Activated CD4-positive, alpha-beta T cell treated with anti-CD3 and anti-CD28 coated beads for 36 hours (primary cell): ENCODE data around the gene STAT3. TPM values are rescaled to one million over a fixed set of nuclear protein-coding genes. Genes with fewer than 3 reads are reported as not detected.
A peak's percentile ranks its signal among the peaks of the same experiment; 100 is the strongest.

Experiments
- ATAC-seq: fragments of 200-7000 bp; cut with Tn5 transposase; one replicate; pipeline ENCODE4 v1.10.0; 2021; ENCODE audit warnings: mild to moderate bottlenecking, moderate library complexity
- CTCF ChIA-PET: fragments of 350-600 bp; sonication (Branson Sonifier 250); formaldehyde crosslinking; loops from one replicate; lab custom pipeline; 2021; ENCODE audit warnings: antibody characterized with exemption; lab: Charles Lee
- POLR2A ChIA-PET: fragments of 350-600 bp; sonication (Branson Sonifier 250); formaldehyde crosslinking; loops from one replicate; lab custom pipeline; 2021; ENCODE audit warnings: antibody characterized with exemption, inconsistent platforms; lab: Charles Lee
- DNase-seq: peaks from one replicate; pipeline ENCODE4 v3.0.0-alpha.2; 2020
- H3K27ac Mint-ChIP-seq: one replicate; pipeline ENCODE4 v1.8.0; 2021; ENCODE audit warnings: mixed read lengths
- H3K27me3 Mint-ChIP-seq: one replicate; pipeline ENCODE4 v1.8.0; 2021; ENCODE audit warnings: mixed read lengths
- H3K36me3 Mint-ChIP-seq: one replicate; pipeline ENCODE4 v1.8.0; 2021; ENCODE audit warnings: low read depth, mixed read lengths
- H3K4me1 Mint-ChIP-seq: one replicate; pipeline ENCODE4 v1.8.0; 2021; ENCODE audit warnings: mixed read lengths
- H3K4me3 Mint-ChIP-seq: one replicate; pipeline ENCODE4 v1.8.0; 2021; ENCODE audit warnings: mild to moderate bottlenecking, moderate library complexity, mixed read lengths
- H3K9me3 Mint-ChIP-seq: one replicate; pipeline ENCODE4 v1.8.0; 2021; ENCODE audit warnings: low read depth, mixed read lengths
- intact Hi-C, 2 experiments: fragments of 100-400 bp; cut with DNase I in 1 of 2; cut with micrococcal nuclease in 1 of 2; formaldehyde crosslinking; loops; one replicate each; pipeline versions ENCODE4 v1.14.2 to v1.15.1; 2022 to 2024; cut with DNase I, micrococcal nuclease
- total RNA-seq, 2 experiments: library from RNA; stranded (reverse); gene quantifications; one replicate each; pipeline ENCODE4 v1.2.3, GENCODE V29; 2021

Gene STAT3
- total RNA-seq, 2 experiments from 2014 or later, result 332 to 345 TPM

DNA sequence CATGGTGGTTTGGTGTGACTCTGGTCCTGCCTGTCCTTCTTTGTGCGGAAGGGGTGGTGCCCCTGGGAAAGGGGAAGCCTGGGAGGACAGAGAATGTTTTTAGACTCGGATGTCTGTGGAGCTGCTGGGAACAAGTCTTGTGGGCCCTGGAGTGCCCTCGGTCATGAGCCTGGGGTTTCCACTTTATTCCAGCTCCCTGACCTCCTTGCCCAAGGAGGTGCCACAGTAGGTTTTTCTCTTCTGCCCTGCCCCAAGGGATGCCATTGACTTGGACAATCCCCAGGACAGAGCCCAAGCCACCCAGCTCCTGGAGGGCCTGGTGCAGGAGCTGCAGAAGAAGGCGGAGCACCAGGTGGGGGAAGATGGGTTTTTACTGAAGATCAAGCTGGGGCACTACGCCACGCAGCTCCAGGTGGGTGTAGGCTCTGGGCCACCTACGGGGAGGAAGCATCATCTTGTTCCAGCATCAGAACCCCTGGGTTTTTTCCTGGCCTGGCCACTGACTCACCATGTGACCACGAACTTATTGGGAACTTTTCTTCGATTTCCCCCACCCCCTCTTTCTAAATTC, 98.5 kb downstream of the STAT3 start:
- ChIA-PET CTCF (interaction anchor here (0.8 to 9.3 kb wide), 9 partner anchors 12 to 131 kb away, joined by 3 to 55 read pairs (median 4); partner anchors contain the start of gene STAT3), POLR2A (interaction anchor here (0.7 to 5.4 kb wide), 14 partner anchors 14 to 109 kb away, joined by 3 to 44 read pairs (median 4); partner anchors contain the start of genes KCNH4, STAT3 and STAT5B)
- H3K4me3 Mint-ChIP-seq, result peak overlapping the region; percentile 81
- peaks cover 60% of the 10 kb centered on the region for H3K4me1 Mint-ChIP-seq
- intact Hi-C loops, result loop anchor here (1.0 to 5.0 kb wide), 6 partner anchors 18 to 318 kb away; partner anchors contain the start of genes DHX58 (in 1 of the 2), DNAJC7 (in 1 of the 2), RETREG3 (in 1 of the 2) and TUBG1 (in 1 of the 2)
- peak overlapping the region; percentile 96 for H3K27ac Mint-ChIP-seq
- DNase-seq (peak; percentile 80), ATAC-seq (peak; percentile 31)
- no peaks in the 10 kb centered on the region for H3K9me3 Mint-ChIP-seq
- no peaks in the 10 kb centered on the region for H3K27me3 Mint-ChIP-seq
- peaks cover 66% of the 10 kb centered on the region for H3K36me3 Mint-ChIP-seq

DNA sequence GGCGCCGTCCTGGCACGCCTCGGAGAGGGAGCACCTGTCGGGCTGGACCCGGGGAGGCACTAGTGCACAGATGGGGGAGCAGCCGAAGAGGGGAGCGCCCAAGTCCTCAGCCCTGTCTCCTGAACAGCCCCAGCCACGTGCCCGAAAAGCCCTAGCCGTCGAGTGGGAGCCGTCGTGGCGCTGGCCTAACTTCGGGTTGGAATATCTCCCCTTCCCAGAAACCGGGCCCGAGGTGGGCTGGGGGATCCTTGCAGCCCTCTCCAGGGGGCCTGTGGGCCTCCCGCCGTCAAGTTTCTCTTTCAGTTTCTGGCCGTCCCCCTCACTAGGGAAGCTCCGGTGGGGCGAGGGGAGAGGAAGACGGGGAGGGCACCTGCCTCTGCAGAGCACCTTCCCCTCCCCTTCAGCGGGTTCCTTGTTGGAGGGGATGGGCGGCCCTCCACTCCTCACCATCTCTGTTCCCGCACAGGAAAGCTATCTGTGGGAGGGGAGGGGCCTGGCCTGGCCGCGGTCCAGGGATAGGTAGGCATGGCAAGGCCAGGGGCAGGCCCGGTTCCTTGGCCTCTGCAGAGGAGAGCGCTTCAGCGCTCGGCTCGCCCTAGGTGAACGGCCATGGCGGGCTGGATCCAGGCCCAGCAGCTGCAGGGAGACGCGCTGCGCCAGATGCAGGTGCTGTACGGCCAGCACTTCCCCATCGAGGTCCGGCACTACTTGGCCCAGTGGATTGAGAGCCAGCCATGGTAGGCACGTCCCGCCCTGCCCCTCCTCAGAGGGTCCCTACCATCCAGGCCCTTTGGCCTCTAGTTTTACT, 99.2 kb downstream of the STAT3 start:
- Mint-ChIP-seq H3K36me3 (peaks cover 61% of the 10 kb centered on the region), H3K27me3 (no peaks in the 10 kb centered on the region), H3K9me3 (no peaks in the 10 kb centered on the region), H3K4me3 (peak overlapping the region; percentile 81), H3K27ac (peak overlapping the region; percentile 96), H3K4me1 (peaks cover 61% of the 10 kb centered on the region)
- DNase-seq (peak; percentile 72), ATAC-seq (peak; percentile 33)
- CTCF ChIA-PET, result interaction anchor here (0.7 to 9.3 kb wide), 8 partner anchors 11 to 107 kb away, joined by 3 to 55 read pairs (median 4); partner anchors contain the start of genes GHDC and STAT3
- POLR2A ChIA-PET, result interaction anchor here (0.8 to 5.4 kb wide), 13 partner anchors 14 to 109 kb away, joined by 3 to 44 read pairs (median 5); partner anchors contain the start of genes KCNH4, STAT3 and STAT5B
- intact Hi-C loops, result loop anchor here (1.0 to 5.0 kb wide), 10 partner anchors 13 to 318 kb away; partner anchors contain the start of genes DHX58 (in 1 of the 2), DNAJC7 (in 1 of the 2), RETREG3 (in 1 of the 2) and STAT3 (in 1 of the 2)

DNA sequence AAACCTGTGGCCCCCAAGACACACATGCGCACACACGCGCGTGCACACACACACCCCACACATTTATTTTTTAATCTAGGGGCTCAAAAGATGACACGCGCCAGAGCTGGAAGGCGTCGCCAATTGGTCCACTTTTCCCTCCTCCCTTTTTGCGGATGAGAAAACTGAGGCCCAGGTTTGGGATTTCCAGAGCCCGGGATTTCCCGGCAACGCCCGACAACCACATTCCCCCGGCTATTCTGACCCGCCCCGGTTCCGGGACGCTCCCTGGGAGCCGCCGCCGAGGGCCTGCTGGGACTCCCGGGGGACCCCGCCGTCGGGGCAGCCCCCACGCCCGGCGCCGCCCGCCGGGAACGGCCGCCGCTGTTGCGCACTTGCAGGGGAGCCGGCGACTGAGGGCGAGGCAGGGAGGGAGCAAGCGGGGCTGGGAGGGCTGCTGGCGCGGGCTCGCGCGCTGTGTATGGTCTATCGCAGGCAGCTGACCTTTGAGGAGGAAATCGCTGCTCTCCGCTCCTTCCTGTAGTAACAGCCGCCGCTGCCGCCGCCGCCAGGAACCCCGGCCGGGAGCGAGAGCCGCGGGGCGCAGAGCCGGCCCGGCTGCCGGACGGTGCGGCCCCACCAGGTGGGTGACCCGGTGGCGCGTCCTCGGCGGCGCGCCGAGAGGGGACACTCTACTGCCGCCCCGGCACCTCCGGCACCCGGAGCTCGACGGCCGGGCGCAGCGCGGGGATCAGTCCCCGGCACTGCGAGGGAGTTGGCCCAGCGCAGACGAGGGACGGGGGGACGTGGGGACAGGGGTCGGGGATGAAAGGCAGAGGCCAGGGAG, 100.1 kb downstream of the STAT3 start, which contains the start of gene STAT5A:
TSS of gene STAT5A (plus strand) at position 522 of the 826 bp plus-strand sequence. CDS start 914 bp downstream, outside the sequence.
- Mint-ChIP-seq H3K27me3 (no peaks in the 10 kb centered on the region), H3K36me3 (peaks cover 55% of the 10 kb centered on the region), H3K9me3 (no peaks in the 10 kb centered on the region), H3K27ac (peak within 1 kb of the TSS; percentile 96), H3K4me1 (peaks cover 63% of the 10 kb centered on the region), H3K4me3 (peak within 1 kb of the TSS; percentile 81)
- peak; percentile 90 for DNase-seq
- ChIA-PET CTCF (interaction anchor here (0.5 to 9.3 kb wide), 6 partner anchors 24 to 143 kb away, joined by 3 to 55 read pairs (median 4); partner anchors contain the start of gene GHDC), POLR2A (interaction anchor here (0.6 to 5.4 kb wide), 9 partner anchors 13 to 209 kb away, joined by 3 to 44 read pairs (median 6); partner anchors contain the start of gene STAT5B)
- ATAC-seq, result peak; percentile 65
- intact Hi-C loops, result loop anchor here (1.0 to 5.0 kb wide), 11 partner anchors 11 to 319 kb away; partner anchors contain the start of genes DHX58 (in 1 of the 2), DNAJC7 (in 1 of the 2), RETREG3 (in 1 of the 2) and STAT3 (in 1 of the 2)

DNA sequence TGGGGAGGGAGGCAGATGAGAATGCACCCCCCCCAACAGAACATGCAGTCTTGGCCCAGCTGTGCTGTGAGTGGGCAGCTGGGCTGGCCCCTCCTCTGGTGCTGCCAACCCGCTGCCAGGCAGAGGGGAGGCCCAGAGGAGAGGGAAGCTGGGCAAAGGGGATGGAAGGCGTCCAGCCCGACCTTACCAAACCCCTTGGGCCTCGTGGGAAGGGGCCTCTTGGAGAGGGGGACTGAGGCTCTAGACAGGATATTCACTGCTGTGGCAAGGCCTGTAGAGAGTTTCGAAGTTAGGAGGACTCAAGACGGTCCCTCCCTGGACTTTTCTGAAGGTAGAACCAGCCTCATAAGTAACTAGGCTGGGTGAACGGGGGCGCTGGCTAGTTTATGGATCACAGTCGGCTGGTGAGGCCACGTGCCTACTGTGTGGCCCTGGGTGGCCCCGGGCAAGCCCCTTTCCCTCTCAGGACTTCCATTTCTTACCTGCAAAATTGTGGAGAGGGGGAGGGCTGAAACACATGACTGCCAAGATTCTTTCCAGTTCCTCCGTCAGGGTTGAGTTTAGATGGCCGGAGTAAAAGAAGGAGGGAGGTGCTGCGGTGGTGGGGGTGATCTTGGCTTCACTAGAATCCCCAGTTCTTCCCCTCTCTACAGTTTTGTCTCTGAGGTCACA, 100.8 kb downstream of the STAT3 start:
- ChIA-PET POLR2A (interaction anchor here (0.8 to 5.4 kb wide), 8 partner anchors 10 to 101 kb away, joined by 3 to 44 read pairs (median 7); partner anchors contain the start of genes GHDC and STAT5B), CTCF (interaction anchor here (0.5 to 9.3 kb wide), 6 partner anchors 10 to 144 kb away, joined by 3 to 55 read pairs (median 4); no protein-coding TSS in a partner anchor)
- Mint-ChIP-seq H3K27me3 (no peaks in the 10 kb centered on the region), H3K4me3 (peak overlapping the region; percentile 81), H3K36me3 (peaks cover 52% of the 10 kb centered on the region), H3K9me3 (no peaks in the 10 kb centered on the region), H3K4me1 (peaks cover 66% of the 10 kb centered on the region), H3K27ac (peak overlapping the region; percentile 92)
- ATAC-seq, result peak; percentile 37
- peak; percentile 74 for DNase-seq
- intact Hi-C loops, result loop anchor here (1.0 to 5.0 kb wide), 6 partner anchors 10 to 320 kb away; partner anchors contain the start of genes DHX58 (in 1 of the 2), DNAJC7 (in 1 of the 2), RETREG3 (in 1 of the 2) and TUBG1 (in 1 of the 2)

DNA sequence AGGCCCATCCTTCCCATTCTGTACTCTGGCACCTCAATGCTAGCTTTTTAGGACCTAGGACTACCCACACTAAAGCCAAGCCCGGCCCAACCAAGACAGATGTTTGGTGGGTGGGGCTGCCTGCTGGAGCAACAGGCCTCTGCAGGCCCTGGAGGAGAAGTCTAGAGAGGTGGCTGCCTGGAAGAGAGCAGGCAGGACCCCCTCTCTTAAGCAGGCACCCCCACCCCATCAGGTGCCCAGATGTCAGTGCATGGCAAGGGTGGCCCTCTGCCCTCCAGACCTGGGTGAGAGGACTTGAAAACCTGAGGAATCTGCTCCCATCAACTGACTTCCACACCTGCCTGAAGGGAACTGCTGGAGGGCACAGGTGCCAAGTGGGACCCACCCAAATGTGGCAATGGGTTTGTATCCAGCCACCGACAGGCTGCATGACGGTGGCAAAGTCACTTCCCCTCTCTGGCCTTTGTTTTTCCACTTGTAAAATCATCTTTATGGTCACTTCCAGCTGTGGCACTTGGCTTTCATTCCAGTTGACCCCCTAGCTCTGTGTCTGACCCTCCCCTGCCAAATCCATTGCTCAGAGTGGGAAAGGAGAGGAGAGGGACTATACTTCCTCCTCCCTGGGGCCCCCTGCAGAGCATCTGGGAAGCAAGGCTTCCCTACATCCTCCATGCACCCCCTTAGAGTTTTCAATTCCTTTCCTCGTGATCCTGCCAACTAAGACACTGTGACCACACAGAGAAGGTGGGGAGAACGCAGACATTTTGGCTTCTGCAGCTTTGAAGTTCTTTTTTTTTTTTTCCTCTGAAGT, 101.6 kb downstream of the STAT3 start:
- peak overlapping the region; percentile 92 for H3K27ac Mint-ChIP-seq
- POLR2A ChIA-PET, result interaction anchor here (0.8 to 5.4 kb wide), 6 partner anchors 9 to 92 kb away, joined by 3 to 44 read pairs (median 4); partner anchors contain the start of gene GHDC
- no peaks in the 10 kb centered on the region for H3K9me3 Mint-ChIP-seq
- intact Hi-C loops, result loop anchor here (1.0 to 5.0 kb wide), 6 partner anchors 9 to 321 kb away; partner anchors contain the start of genes DHX58 (in 1 of the 2), DNAJC7 (in 1 of the 2), RETREG3 (in 1 of the 2) and TUBG1 (in 1 of the 2)
- H3K4me1 Mint-ChIP-seq, result peaks cover 61% of the 10 kb centered on the region
- ATAC-seq (no peak), DNase-seq (peak; percentile 49)
- H3K4me3 Mint-ChIP-seq, result peak overlapping the region; percentile 81
- H3K27me3 Mint-ChIP-seq, result no peaks in the 10 kb centered on the region
- peaks cover 43% of the 10 kb centered on the region for H3K36me3 Mint-ChIP-seq
- CTCF ChIA-PET, result interaction anchor here (0.7 to 9.3 kb wide), 5 partner anchors 9 to 102 kb away, joined by 3 to 55 read pairs (median 4); no protein-coding TSS in a partner anchor

DNA sequence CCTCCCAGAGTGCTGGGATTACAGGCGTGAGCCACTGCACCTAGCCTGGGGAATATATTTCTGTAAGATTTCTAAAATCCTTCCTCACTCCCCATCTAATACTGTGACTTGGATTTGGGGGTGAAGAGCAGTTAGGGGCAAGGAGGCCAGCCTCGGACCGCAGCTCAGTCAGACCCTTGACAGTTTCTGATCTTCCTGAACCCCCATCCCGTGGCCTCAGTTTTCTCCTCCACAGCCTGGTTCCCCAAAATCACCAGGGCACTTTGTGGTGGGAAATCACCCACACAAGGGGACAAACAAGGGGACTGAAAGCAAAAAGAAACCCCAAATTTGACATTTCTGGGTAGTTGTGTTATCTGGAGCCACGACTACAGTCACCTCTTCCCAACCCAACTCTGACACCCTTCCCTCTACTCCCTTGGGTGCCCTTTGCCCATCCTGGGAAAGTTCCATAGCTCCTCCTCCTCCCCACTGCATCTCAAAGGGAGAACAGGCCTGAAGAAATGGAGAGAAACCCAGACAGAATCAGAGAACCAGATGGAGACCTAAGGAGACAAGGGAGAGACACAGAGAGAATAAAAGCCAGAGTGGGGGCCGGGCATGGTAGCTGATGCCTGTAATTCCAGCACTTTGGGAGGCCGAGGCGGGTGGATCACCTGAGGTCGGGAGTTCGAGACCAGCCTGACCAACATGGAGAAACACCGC, 102.7 kb downstream of the STAT3 start:
- Mint-ChIP-seq H3K27me3 (no peaks in the 10 kb centered on the region), H3K36me3 (peaks cover 32% of the 10 kb centered on the region), H3K9me3 (no peaks in the 10 kb centered on the region), H3K4me1 (peaks cover 50% of the 10 kb centered on the region), H3K4me3 (peak overlapping the region; percentile 81), H3K27ac (peak overlapping the region; percentile 92)
- intact Hi-C loops, result loop anchor here (5.0 kb wide), 4 partner anchors 63 to 322 kb away; partner anchors contain the start of genes DHX58 (in 1 of the 2), DNAJC7 (in 1 of the 2), RETREG3 (in 1 of the 2) and TUBG1 (in 1 of the 2)
- DNase-seq (peak; percentile 2), ATAC-seq (no peak)
- CTCF ChIA-PET, result interaction anchor here (1.1 to 1.6 kb wide), 2 partner anchors 8 to 63 kb away, joined by 3 to 5 read pairs; no protein-coding TSS in a partner anchor
- POLR2A ChIA-PET, result interaction anchor here (1.2 to 5.4 kb wide), 3 partner anchors 8 to 36 kb away, joined by 3 to 44 read pairs (median 17); no protein-coding TSS in a partner anchor

DNA sequence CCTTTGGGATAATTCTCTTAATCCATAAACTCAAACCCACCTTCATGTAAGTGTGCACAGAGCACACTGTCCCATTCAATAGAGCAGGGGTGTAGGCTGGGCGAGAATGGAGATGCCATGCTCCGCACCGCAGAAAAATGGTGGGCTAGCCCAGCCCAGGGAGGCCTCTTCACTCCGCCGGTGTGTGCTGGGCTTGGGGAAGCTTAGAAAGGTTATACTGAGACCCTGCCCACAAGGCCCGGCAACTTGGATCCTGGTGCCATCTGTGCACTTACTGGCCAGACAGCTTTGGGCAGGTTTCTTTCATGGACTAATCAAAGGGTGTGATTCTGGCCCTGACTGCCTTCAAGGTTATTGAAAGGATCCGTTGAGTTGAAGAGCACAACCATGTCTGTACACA, 103.7 kb downstream of the STAT3 start:
- Mint-ChIP-seq H3K27me3 (no peaks in the 10 kb centered on the region), H3K4me3 (no peak overlapping the region), H3K4me1 (peaks cover 43% of the 10 kb centered on the region), H3K9me3 (no peaks in the 10 kb centered on the region), H3K27ac (no peak overlapping the region), H3K36me3 (peaks cover 26% of the 10 kb centered on the region)
- ChIA-PET CTCF (interaction anchor here (1.1 kb wide), 1 partner anchor 62 kb away, joined by 3 read pairs; no protein-coding TSS in a partner anchor), POLR2A (no interaction called here)
- intact Hi-C loops, result no loop called here
- ATAC-seq, result no peak
- peak; percentile 2 for DNase-seq

DNA sequence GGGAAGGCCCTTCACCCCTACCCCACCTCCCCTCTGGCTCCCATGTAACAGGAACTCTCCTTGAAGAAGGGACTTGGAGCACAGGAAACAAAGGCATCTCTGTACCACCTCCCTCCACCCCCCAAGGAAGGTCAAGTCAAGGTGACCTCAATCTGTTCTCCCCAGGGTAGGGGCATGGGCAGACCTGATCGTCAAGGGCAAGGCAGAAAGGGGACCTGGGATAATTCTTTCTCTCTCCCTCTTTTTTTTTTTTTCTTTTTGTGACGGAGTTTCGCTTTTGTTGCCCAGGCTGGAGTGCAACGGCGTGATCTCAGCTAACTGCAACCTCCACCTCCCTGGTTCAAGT, 104.2 kb downstream of the STAT3 start:
- ATAC-seq (no peak), DNase-seq (peak; percentile 4)
- intact Hi-C loops, result no loop called here
- Mint-ChIP-seq H3K4me1 (peaks cover 43% of the 10 kb centered on the region), H3K36me3 (peaks cover 20% of the 10 kb centered on the region), H3K27ac (no peak overlapping the region), H3K4me3 (no peak overlapping the region), H3K9me3 (no peaks in the 10 kb centered on the region), H3K27me3 (no peaks in the 10 kb centered on the region)
- POLR2A ChIA-PET, result interaction anchor here (0.6 kb wide), 1 partner anchor 234 kb away, joined by 3 read pairs; no protein-coding TSS in a partner anchor
- CTCF ChIA-PET, result interaction anchor here (1.1 kb wide), 1 partner anchor 62 kb away, joined by 3 read pairs; no protein-coding TSS in a partner anchor
